HepG2 (cell line): ENCODE data around the gene GLIS2. TPM values are rescaled to one million over a fixed set of nuclear protein-coding genes. Genes with fewer than 3 reads are reported as not detected.

Experiments
- ARID2 ChIP-seq: sonication (generic); formaldehyde crosslinking; IDR thresholded peaks from 2 replicates; pipeline ENCODE4 v1.8.1; 2022; ENCODE audit warnings: mild to moderate bottlenecking, missing genetic modification reagents, borderline replicate concordance
- ARNT2 ChIP-seq: sonication (generic); formaldehyde crosslinking; IDR thresholded peaks from 2 replicates; pipeline ENCODE4 v1.8.0; 2022; ENCODE audit warnings: mild to moderate bottlenecking, low read depth, missing genetic modification reagents, moderate library complexity
- ARNTL ChIP-seq: sonication (generic); formaldehyde crosslinking; IDR thresholded peaks from 2 replicates; pipeline ENCODE4 v1.4.0; 2020; ENCODE audit warnings: mild to moderate bottlenecking, missing genetic modification reagents
- ESRRA ChIP-seq: sonication (generic); formaldehyde crosslinking; IDR thresholded peaks from 2 replicates; pipeline ENCODE4 v1.5.1; 2020; ENCODE audit warnings: mild to moderate bottlenecking, low read depth, missing genetic modification reagents
- GTF3A ChIP-seq: sonication (generic); formaldehyde crosslinking; conservative IDR thresholded peaks from 2 replicates; pipeline ENCODE4 v1.4.0; 2020; ENCODE audit warnings: mild to moderate bottlenecking, missing genetic modification reagents
- HNF4G ChIP-seq, 2 experiments: sonication (generic) in 1 of 2; formaldehyde crosslinking in 1 of 2; IDR thresholded peaks; 2 replicates each; pipeline versions ENCODE4 v1.4.0 to v1.6.1; 2011 to 2020; ENCODE audit warnings: borderline replicate concordance in 2 of 2, low read depth in 2 of 2, mild to moderate bottlenecking in 2 of 2, low read length in 1 of 2, missing genetic modification reagents in 1 of 2, moderate library complexity in 1 of 2
- HOXA5 ChIP-seq: sonication (generic); formaldehyde crosslinking; IDR thresholded peaks from 2 replicates; pipeline ENCODE4 v1.4.0; 2020; ENCODE audit warnings: missing genetic modification reagents
- MEF2D ChIP-seq: sonication (generic); formaldehyde crosslinking; IDR thresholded peaks from 2 replicates; pipeline ENCODE4 v1.5.1; 2020; ENCODE audit warnings: mild to moderate bottlenecking, missing genetic modification reagents
- MTF2 ChIP-seq: sonication (generic); formaldehyde crosslinking; IDR thresholded peaks from 2 replicates; pipeline ENCODE4 v1.5.0; 2020; ENCODE audit warnings: missing genetic modification reagents, borderline replicate concordance
- RAD51 ChIP-seq: fragments of 450-650 bp; IDR thresholded peaks from 2 replicates; pipeline ENCODE4 v1.6.1; 2016; ENCODE audit warnings: borderline replicate concordance
- SETDB1 ChIP-seq: sonication (generic); formaldehyde crosslinking; IDR thresholded peaks from 2 replicates; pipeline ENCODE4 v1.5.1; 2020; ENCODE audit warnings: missing genetic modification reagents, mild to moderate bottlenecking, borderline replicate concordance
- TBL1XR1 ChIP-seq: fragments of 150-350 bp; IDR thresholded peaks from 2 replicates; pipeline ENCODE4 v1.6.1; 2014; ENCODE audit warnings: borderline replicate concordance, low read length; ENCODE audit not compliant: partially characterized antibody
- ZNF20 ChIP-seq: sonication (generic); formaldehyde crosslinking; IDR thresholded peaks from 2 replicates; pipeline ENCODE4 v1.4.0; 2020; ENCODE audit warnings: mild to moderate bottlenecking, moderate library complexity, missing genetic modification reagents
- ZNF256 ChIP-seq: sonication (generic); formaldehyde crosslinking; conservative IDR thresholded peaks from 2 replicates; pipeline ENCODE4 v1.4.0; 2020; ENCODE audit warnings: missing genetic modification reagents
- ZNF557 ChIP-seq: sonication (generic); formaldehyde crosslinking; IDR thresholded peaks from 2 replicates; pipeline ENCODE4 v1.4.0; 2020; ENCODE audit warnings: missing genetic modification reagents
- ZNF567 ChIP-seq: sonication (generic); formaldehyde crosslinking; IDR thresholded peaks from 2 replicates; pipeline ENCODE4 v1.8.1; 2023; ENCODE audit warnings: mild to moderate bottlenecking, missing genetic modification reagents, borderline replicate concordance
- ZNF605 ChIP-seq: sonication (generic); formaldehyde crosslinking; IDR thresholded peaks from 2 replicates; pipeline ENCODE4 v1.8.0; 2022; ENCODE audit warnings: mild to moderate bottlenecking, missing genetic modification reagents
- polyA plus RNA-seq, 8 experiments: library from polyadenylated mRNA; depleted of rRNA in 3 of 8; stranded (reverse) in 7 of 8; unstranded in 1 of 8; fragments of >200 nt; fragmentation: Illumina TruSeq in 4 of 8; extraction: Trizol in 4 of 8; gene quantifications; 2 replicates each; pipeline versions ENCODE4 v1.2.1 to v1.2.3, GENCODE V29; 2011 to 2016; ENCODE audit warnings: low read depth in 4 of 8, missing spikeins in 1 of 8, mixed read lengths in 1 of 8; ENCODE audit not compliant: insufficient read depth in 1 of 8
- total RNA-seq, 5 experiments: library from RNA; depleted of rRNA; stranded (reverse); fragments of >200 nt; fragmentation: Illumina TruSeq; extraction: Trizol; gene quantifications; 2 replicates each; pipeline ENCODE4 v1.2.3, GENCODE V29; 2016; ENCODE audit warnings: low read depth in 1 of 5
- TF ChIP-seq, protein P1 (sequence below): sonication (generic); formaldehyde crosslinking; IDR thresholded peaks from 2 replicates; pipeline ENCODE4 v1.4.0; 2020; ENCODE audit warnings: missing genetic modification reagents
- TF ChIP-seq, protein P2 (sequence below): IDR thresholded peaks from 2 replicates; pipeline ENCODE4 v1.6.1; 2012; ENCODE audit warnings: inconsistent platforms
- TF ChIP-seq, protein P3 (sequence below): sonication (generic); formaldehyde crosslinking; IDR thresholded peaks from 2 replicates; pipeline ENCODE4 v1.5.0; 2020; ENCODE audit warnings: missing genetic modification reagents
- TF ChIP-seq, protein P4 (sequence below): sonication (generic); formaldehyde crosslinking; IDR thresholded peaks from 2 replicates; pipeline ENCODE4 v1.4.0; 2020; ENCODE audit warnings: missing genetic modification reagents

GLIS2 gene
- total and polyA plus RNA-seq, 2 of the 13 experiments (the other 11 are each of a cell fraction or from before 2014, with no cell fraction given) = 0.28 to 0.29 TPM

DNA sequence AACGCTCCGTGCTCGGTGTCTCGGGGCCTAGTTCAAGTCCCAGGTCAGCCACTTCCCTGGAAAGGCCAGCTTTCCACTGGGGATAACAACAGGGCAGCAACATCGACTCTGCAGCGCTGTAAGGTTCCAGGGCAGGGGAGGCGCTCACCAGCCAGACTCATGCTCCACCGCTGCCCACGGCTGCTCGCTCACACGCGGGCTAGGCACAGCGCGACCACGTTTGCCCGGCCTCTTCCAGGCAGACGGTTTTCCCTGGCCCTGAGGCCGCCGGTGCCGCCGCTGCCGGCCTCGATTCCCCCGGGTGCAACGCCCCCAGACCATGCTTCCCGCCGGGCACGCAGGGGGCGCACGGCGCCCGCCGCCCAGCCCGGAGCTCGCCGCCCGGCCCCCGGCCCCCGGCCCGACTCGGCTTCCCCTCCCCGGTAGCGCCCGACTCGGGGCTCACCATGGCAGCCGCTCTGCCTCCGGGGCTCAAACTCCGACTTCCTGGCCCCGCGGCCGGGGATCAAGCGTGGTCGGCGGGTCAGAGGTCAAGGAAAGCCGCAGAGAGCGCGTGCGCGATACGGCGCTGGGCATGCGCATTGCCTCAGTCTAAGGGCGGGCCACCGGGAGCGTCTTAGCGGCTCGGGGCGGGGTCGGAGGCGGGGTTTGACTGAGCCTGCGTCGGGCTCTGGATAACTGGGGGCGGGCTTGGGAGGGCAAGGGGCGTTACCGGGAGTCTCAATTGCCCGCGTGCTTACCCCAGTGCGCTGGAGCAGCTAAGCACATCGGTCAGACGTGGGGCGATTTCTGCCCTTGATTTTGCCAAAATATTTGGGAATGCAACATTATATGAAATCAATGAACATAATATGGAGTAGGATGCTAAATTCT lies 35.2 kb downstream of the GLIS2 start, which contains the start of gene PAM16 (continued):
- TF ChIP-seq, protein P1, sequence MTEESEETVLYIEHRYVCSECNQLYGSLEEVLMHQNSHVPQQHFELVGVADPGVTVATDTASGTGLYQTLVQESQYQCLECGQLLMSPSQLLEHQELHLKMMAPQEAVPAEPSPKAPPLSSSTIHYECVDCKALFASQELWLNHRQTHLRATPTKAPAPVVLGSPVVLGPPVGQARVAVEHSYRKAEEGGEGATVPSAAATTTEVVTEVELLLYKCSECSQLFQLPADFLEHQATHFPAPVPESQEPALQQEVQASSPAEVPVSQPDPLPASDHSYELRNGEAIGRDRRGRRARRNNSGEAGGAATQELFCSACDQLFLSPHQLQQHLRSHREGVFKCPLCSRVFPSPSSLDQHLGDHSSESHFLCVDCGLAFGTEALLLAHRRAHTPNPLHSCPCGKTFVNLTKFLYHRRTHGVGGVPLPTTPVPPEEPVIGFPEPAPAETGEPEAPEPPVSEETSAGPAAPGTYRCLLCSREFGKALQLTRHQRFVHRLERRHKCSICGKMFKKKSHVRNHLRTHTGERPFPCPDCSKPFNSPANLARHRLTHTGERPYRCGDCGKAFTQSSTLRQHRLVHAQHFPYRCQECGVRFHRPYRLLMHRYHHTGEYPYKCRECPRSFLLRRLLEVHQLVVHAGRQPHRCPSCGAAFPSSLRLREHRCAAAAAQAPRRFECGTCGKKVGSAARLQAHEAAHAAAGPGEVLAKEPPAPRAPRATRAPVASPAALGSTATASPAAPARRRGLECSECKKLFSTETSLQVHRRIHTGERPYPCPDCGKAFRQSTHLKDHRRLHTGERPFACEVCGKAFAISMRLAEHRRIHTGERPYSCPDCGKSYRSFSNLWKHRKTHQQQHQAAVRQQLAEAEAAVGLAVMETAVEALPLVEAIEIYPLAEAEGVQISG (CRISPR knock-in tag) = no peak; the same call in 1 of the 2 replicates
- TF ChIP-seq ARNT2 (CRISPR knock-in tag) (peak; percentile 78; the same call in 1 of the 2 replicates), HOXA5 (CRISPR knock-in tag) (no peak), ZNF557 (CRISPR knock-in tag) (no peak), ARID2 (CRISPR knock-in tag) (0 out of 2 replicates have a peak, but pooled peaks have one; percentile 15), ESRRA (CRISPR knock-in tag) (peak; percentile 76; the same call in 1 of the 2 replicates), ARNTL (CRISPR knock-in tag) (no peak), TBL1XR1 (peak; percentile 27), ZNF567 (CRISPR knock-in tag) (no peak), ZNF605 (CRISPR knock-in tag) (no peak), MTF2 (peak; percentile 47; the same call in 1 of the 2 replicates), MEF2D (CRISPR knock-in tag) (no peak), SETDB1 (no peak), GTF3A (CRISPR knock-in tag) (no peak), ZNF256 (CRISPR knock-in tag) (no peak), RAD51 (no peak), HNF4G (IDR thresholded peaks at IDR 0.05; ENCODE audit: borderline replicate concordance, low read depth, low read length) (0 out of 2 replicates have a peak, but pooled peaks have one; percentile 23), HNF4G (CRISPR knock-in tag; IDR thresholded peaks at IDR 0.05; ENCODE audit: borderline replicate concordance, low read depth) (no peak), ZNF20 (CRISPR knock-in tag) (no peak)
- TF ChIP-seq, protein P2, sequence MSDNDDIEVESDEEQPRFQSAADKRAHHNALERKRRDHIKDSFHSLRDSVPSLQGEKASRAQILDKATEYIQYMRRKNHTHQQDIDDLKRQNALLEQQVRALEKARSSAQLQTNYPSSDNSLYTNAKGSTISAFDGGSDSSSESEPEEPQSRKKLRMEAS = peak; percentile 67
- TF ChIP-seq, protein P3, sequence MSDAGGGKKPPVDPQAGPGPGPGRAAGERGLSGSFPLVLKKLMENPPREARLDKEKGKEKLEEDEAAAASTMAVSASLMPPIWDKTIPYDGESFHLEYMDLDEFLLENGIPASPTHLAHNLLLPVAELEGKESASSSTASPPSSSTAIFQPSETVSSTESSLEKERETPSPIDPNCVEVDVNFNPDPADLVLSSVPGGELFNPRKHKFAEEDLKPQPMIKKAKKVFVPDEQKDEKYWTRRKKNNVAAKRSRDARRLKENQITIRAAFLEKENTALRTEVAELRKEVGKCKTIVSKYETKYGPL (CRISPR knock-in tag) = no peak
- TF ChIP-seq, protein P4, sequence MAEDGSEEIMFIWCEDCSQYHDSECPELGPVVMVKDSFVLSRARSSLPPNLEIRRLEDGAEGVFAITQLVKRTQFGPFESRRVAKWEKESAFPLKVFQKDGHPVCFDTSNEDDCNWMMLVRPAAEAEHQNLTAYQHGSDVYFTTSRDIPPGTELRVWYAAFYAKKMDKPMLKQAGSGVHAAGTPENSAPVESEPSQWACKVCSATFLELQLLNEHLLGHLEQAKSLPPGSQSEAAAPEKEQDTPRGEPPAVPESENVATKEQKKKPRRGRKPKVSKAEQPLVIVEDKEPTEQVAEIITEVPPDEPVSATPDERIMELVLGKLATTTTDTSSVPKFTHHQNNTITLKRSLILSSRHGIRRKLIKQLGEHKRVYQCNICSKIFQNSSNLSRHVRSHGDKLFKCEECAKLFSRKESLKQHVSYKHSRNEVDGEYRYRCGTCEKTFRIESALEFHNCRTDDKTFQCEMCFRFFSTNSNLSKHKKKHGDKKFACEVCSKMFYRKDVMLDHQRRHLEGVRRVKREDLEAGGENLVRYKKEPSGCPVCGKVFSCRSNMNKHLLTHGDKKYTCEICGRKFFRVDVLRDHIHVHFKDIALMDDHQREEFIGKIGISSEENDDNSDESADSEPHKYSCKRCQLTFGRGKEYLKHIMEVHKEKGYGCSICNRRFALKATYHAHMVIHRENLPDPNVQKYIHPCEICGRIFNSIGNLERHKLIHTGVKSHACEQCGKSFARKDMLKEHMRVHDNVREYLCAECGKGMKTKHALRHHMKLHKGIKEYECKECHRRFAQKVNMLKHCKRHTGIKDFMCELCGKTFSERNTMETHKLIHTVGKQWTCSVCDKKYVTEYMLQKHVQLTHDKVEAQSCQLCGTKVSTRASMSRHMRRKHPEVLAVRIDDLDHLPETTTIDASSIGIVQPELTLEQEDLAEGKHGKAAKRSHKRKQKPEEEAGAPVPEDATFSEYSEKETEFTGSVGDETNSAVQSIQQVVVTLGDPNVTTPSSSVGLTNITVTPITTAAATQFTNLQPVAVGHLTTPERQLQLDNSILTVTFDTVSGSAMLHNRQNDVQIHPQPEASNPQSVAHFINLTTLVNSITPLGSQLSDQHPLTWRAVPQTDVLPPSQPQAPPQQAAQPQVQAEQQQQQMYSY (CRISPR knock-in tag) = no peak
